HG03064 (cell line): Measurements from ENCODE around the gene PITPNC1.
"Not testable (repeated sequence)": the region's sequence is repeated elsewhere in the genome, so short reads cannot be mapped to it uniquely, and the experiment has no call there.

Experiments
- ATAC-seq: cut with Tn5 transposase; IDR thresholded peaks from one replicate; pipeline ENCODE4 v1.9.1; 2021; ENCODE audit warnings: low read depth; ENCODE audit not compliant: unreplicated experiment

The PITPNC1 gene

DNA sequence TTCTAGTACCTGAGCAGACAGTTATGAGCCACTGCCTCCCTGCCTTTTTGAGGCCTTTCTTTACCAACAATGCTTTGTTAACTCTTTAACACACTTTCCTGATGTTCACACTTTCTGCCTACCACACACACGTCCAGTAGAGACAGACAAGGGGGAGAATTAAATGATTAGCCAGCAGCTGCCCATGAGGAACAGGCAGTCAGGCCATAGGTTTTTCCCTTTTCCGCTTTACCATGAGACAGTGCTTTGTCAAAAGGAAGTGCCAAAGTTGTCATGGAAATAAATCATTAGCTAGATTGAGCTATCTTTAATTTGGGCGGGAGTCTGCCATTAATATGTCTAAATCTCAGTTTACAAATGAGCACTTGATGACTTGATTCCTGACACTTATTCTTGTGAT, 102.1 kb downstream of the PITPNC1 start:
- no peak for ATAC-seq

DNA sequence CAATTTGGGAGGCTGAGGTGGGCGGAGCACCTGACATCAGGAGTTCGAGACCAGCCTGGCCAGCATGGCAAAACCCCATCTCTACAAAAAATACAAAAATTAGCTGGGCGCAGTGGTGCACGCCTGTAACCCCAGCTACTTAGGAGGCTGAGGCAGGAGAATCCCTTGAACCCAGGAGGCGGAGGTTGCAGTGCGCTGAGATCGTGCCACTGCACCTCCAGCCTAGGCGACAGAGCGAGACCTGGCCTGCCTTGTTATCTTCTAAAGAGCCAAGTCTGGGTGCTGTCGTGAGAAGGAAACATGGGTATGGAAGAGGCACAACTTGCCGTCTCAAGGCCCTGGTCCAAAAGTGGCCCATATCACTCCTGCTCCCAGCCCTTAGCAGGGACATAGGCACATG, 103.9 kb downstream of the PITPNC1 start:
- not testable (repeated sequence) for ATAC-seq

DNA sequence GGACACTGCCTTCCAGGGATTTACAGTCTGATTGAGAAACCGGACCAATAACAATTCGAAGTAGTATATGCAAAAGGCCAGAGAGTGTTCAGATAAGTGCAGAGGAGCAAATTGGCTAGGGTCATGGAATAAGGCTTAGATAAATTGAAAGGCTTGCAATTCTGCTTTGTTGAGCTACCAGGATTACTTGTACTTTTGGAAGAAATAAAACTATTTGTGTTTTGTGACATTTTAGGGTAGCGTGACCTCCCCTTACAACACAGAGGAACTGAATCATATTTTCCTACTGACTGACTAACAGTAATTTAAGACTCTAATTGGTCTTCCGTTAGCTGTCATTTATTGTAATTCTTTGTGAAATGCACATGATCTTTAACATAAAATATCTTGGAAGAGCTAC, 104.7 kb downstream of the PITPNC1 start:
- no peak for ATAC-seq

- no peak for ATAC-seq
Measured at GRCh38 chr17:67482764-67483163, 105.7 kb downstream of the PITPNC1 start.

GRCh38 chr17:67484261-67484660, 107.2 kb downstream of the PITPNC1 start:
- no peak for ATAC-seq

- ATAC-seq = no peak
Measured at GRCh38 chr17:67485666-67486065, 108.6 kb downstream of the PITPNC1 start.

GRCh38 chr17:67487506-67487905, 110.4 kb downstream of the PITPNC1 start:
- no peak for ATAC-seq

GRCh38 chr17:67488161-67488560, 111.1 kb downstream of the PITPNC1 start:
- ATAC-seq = no peak

- ATAC-seq = no peak
Measured at GRCh38 chr17:67488768-67489167, 111.7 kb downstream of the PITPNC1 start.

- no peak for ATAC-seq
Measured at GRCh38 chr17:67489273-67489672, 112.2 kb downstream of the PITPNC1 start.

DNA sequence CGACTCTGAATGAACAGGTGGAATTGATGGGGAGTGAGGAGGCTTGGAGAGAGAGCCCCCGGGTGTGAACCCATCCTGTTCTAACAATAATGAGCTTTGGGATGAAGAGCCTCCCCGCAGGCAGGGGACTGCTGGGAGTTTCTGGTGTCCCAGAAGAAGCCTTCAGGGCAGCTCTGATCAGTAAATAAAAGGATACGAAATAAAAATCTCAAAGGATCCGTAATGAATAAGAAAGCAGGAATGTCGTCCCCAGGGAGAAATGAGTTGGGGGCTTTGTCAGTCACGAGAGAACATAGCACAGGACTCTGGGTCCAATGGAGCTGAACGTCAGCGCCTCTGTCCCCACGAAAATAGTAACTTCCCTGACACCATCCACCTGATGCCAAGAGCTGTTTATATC, 113.4 kb downstream of the PITPNC1 start:
- no peak for ATAC-seq

- no peak for ATAC-seq
Measured at GRCh38 chr17:67491009-67491680, 114.1 kb downstream of the PITPNC1 start.

- no peak for ATAC-seq
Measured at GRCh38 chr17:67491681-67492024, 114.6 kb downstream of the PITPNC1 start.

- no peak for ATAC-seq
Measured at GRCh38 chr17:67492251-67492740, 115.2 kb downstream of the PITPNC1 start.

GRCh38 chr17:67492824-67493517, 115.9 kb downstream of the PITPNC1 start:
- ATAC-seq = no peak

GRCh38 chr17:67493812-67494211, 116.7 kb downstream of the PITPNC1 start:
- no peak for ATAC-seq

GRCh38 chr17:67495534-67495933, 118.5 kb downstream of the PITPNC1 start:
- ATAC-seq = not testable (repeated sequence)

DNA sequence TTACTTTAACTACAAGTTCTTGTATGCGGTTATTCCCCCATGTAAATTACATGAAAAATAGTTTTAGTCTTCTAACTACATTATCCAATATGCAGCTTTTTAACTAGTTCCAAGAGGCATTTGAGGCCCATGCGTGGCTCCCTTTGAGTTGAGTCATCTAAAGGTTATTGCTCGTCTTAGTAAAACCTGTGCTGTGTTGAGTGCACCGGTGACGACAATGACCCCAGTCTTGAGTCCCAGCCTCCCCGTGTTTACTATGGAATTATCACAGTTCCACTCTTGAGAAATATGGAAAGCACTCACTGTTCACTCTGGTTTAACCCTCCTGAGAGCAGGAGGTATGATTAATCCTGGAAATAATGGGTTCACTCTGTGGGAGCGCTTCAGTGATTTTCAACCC, 119.2 kb downstream of the PITPNC1 start:
- no peak for ATAC-seq

DNA sequence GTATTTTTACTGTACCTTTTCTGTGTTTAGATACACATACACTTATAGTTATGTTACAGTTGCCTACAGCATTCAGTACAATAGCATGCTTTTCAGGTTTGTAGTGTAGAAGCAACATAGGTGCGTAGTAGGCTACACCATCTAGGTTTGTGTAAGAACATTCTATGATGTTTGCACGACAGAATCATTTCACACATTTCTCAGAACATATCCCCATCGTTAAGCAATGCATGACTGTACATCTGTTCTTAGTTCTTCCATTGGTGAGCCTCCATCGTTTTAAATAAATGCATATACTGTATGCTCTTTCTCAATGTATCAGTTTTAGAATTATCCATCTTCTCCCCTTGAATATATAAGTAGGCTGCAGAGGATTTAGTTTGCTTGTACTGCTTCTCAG, 122.6 kb downstream of the PITPNC1 start:
- ATAC-seq = no peak

DNA sequence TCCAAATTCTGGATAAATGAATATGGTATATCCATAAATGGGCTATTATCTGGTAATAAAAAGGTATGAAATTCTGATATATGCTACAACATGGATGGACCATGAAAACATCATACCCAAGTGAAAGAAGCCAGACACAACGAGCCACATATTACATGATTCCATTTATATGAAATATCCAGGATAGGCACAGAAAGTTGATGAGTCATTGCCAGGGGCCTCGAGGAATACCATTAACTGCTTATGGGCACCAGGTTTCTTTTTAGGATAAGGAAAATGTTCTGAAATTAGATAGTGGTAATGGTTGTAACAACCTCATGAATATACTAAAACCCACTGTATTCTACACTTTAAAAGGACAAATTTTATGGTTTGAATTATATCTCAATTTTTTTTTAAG, 123.2 kb downstream of the PITPNC1 start:
- no peak for ATAC-seq

- no peak for ATAC-seq
Measured at GRCh38 chr17:67500677-67501300, 123.7 kb downstream of the PITPNC1 start.

GRCh38 chr17:67502151-67502550, 125.1 kb downstream of the PITPNC1 start:
- ATAC-seq = no peak
